ENCODE data around the gene EI24.

The EI24 gene

GRCh38 chr11:125583496-125583895 is 14.2 kb downstream of the EI24 start:
- no peak for DNase-seq

GRCh38 chr11:125585487-125585886 is 16.2 kb downstream of the EI24 start:
- no peak for DNase-seq

- no peak for DNase-seq
Observed at GRCh38 chr11:125586623-125587022, 17.3 kb downstream of the EI24 start.

- no peak for DNase-seq
Observed at GRCh38 chr11:125587480-125587879, 18.2 kb downstream of the EI24 start.

DNA sequence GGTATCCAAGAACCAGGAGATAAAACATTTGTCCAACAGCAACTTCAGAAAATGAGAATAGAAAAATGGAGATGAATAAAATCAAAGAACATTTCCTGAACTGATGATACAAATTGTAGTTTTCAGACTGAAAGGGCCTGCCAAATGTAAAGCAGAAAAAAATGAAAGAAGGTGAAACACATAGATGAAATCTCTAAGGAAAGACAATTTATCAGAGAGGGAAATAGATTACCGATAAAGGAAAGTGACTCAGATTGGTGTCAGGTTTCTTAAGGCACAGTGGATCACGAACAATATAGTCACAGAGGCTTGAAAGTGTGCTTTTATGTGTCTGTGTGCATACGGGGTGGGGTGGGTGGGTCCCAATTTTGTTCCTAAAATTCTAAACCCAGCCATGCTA is 19.2 kb downstream of the EI24 start:
- no peak for DNase-seq

- no peak for DNase-seq
Observed at GRCh38 chr11:125591649-125592304, 22.5 kb downstream of the EI24 start.

- DNase-seq = peak; percentile 97
Observed at GRCh38 chr11:125592305-125593113, 23.2 kb downstream of the EI24 start, which contains the start of gene STT3A. Gene STT3A, plus strand, starts transcription at chr11:125592852. Its CDS starts 3,064 bp downstream, at chr11:125595916.

DNA sequence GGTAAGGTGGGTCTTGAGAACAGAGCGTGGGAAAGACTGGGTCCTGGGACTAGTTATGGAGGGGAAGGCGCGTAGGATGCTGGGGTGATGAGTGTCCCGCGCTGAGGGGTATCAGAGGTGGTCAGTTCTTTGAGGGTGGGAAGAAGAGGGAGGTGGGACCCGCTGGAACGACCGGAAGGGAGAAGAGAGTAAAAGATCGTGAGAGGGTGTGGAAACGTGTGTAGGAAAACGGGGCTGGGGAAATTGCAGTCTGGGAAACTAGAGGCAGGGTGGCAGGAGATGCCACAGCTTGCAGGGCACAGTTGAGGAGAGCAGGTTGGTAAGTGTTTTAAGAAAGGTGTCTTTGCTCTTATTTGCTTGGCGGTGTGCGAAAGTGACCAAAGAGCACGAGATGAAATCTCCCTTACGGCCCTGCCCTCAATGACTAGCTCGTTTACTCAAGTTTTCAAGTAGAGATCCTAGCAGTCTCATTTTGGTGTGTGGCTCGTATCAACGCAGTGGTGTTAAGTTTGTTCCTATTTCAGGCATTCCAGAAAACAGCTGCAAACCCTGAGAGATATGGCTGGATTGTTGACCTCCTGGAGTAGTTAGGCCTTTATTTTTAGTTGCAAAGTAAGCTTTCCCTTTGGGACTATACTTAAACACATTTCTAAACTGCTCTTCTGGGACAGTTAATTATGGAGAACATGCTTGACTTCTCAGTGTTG is 24.0 kb downstream of the EI24 start:
- no peak for DNase-seq

- DNase-seq = no peak
Observed at GRCh38 chr11:125594958-125595357, 25.7 kb downstream of the EI24 start.

- DNase-seq = no peak
Observed at GRCh38 chr11:125600663-125601062, 31.4 kb downstream of the EI24 start.

- no peak for DNase-seq
Observed at GRCh38 chr11:125603207-125603606, 33.9 kb downstream of the EI24 start.

GRCh38 chr11:125605417-125605816 is 36.1 kb downstream of the EI24 start:
- DNase-seq = no peak

- no peak for DNase-seq
Observed at GRCh38 chr11:125609545-125609944, 40.3 kb downstream of the EI24 start.

DNA sequence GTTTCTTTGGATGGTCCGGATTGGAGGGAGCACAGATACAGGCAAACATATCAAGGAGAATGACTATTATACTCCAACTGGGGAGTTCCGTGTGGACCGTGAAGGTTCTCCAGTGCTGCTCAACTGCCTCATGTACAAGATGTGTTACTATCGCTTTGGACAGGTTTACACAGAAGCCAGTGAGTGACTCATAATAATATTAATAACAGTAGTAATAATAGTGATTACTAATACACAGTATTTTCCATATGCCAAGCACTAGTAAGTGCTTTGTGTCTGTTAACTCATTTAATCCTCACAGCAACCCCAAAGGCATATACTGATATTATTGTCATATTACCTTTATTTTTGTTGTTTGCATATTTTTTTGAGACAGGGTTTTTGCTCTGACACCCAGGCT is 49.1 kb downstream of the EI24 start:
- DNase-seq = no peak

DNA sequence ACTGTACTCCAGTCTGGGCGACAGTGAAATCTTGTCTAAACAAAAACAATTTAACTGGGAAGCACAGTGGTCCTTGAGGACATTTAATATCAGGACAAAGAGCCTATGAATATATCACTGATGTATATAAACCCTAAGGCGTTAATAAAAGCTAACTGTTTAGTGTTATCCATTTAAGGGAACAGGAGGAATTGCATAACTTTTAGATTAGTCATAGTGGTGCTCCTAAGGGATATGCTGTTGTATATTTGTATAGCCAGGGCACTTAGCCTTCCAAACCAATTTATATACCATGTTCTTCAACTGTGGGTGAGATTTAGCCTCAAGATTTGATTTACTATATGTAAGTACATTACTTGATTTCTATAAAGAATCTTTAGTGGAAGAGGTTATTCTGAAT is 52.7 kb downstream of the EI24 start:
- DNase-seq = no peak

- no peak for DNase-seq
Observed at GRCh38 chr11:125623064-125623463, 53.8 kb downstream of the EI24 start.

GRCh38 chr11:125624756-125625213 is 55.5 kb downstream of the EI24 start, which contains the start of gene CHEK1:
Gene CHEK1, plus strand, starts transcription at chr11:125625163. Its CDS starts 1,606 bp downstream, at chr11:125626769.
- DNase-seq = no peak

DNA sequence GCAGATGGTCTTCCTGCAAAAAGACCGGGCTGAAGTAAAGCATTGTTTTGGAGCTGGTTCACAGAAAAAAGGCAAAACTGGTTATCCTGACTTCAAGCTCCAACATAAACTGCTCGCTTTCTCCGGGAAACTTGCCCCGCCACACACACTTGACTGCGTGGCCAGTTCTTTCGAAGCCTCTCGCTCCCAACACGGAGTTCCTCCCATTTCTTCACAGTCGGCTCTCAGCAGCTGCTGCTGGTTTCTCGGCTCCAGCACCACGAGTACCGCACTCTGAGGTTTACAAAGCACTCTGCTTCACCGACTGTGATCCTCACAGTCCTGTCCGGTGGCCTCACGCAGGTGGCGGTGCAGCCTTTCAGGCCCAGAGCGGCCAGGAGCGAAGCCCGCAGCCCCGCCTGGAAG is 56.0 kb downstream of the EI24 start:
- DNase-seq = no peak

- peak; percentile 80 to 81 for DNase-seq
Observed at GRCh38 chr11:125625630-125626287, 56.5 kb downstream of the EI24 start.

- DNase-seq = peak in 1 of 2 experiments; percentile 33
Observed at GRCh38 chr11:125626288-125626950, 57.1 kb downstream of the EI24 start.

GRCh38 chr11:125627236-125627910 is 58.1 kb downstream of the EI24 start:
- DNase-seq = no peak
